Left renal pelvis (tissue), 4 donors: ENCODE results near the gene LHX4. TPM values are rescaled to one million over a fixed set of nuclear protein-coding genes. Genes with fewer than 3 reads are reported as not detected.

Source experiments
- DNase-seq, 4 donors: peaks; one replicate each; pipeline ENCODE4 v3.0.0-alpha.2; 2013; ENCODE audit warnings: low read depth in 4 of 4, low spot score in 3 of 4
- polyA plus RNA-seq, 4 donors: library from polyadenylated mRNA; unstranded; fragments of 120-200 nt; gene quantifications; one replicate each; pipeline ENCODE4 v1.2.1, GENCODE V29; 2013; ENCODE audit not compliant: insufficient read length in 4 of 4

Gene LHX4
- polyA plus RNA-seq, 4 donors, result 1.3 to 3.7 (median 2.0) TPM

DNA sequence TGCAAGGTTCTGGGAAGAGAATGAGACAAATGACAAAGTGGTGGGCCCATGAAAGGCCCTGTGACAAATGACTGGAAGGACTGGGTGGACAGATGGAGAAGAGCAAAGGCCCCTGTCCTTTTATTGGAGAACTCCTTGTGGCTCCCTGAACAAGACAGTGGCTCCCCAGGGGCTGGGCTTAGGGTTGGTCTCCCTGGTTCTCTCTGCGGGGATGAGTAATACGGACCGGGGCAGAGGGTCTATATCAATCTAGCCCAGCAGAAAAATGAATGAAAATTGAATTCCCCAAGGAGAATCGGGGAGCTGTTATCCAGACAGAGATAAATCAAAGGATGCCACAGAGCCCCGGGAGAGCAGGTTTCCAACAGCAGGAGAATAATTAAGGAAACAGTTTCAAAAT, 5.2 kb upstream of the LHX4 start:
- DNase-seq, result no peak

- DNase-seq, result no peak
Measured at GRCh38 chr1:180225403-180225802, 4.7 kb upstream of the LHX4 start.

DNA sequence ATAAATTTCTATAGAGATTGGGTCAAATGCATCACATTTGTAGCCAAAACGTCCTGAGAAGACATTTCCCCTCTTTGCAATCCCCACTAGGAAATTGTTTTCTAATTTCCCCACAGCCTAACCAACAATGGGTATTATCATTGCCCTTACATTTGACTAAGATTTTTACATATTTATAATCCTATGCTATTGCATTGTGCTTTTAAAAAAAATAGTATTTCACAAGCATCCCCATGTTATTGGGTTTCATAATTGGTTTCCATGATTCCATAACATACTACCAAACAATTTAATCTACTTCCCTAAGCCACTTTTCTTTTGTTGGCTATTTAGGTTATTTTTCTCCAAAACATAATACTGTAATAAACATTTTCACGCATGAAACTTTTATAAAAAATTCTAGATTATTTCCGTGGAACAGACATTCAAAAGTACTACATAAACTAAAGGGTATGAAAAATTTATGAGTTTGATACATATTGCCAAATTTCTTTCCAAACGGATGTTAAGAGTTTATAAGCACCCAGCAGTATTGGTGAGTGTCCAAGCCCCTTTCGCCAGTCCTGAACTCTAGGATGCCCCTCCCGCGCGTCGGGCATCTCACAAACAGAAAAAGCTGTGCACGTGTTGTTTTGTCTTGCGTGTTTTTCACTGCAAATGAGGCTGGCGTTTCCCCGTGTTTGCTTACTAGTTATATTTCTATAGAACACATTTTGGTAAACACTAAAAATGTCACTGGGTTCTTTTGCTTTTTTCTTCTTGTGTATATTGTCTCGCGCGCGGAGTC, 2.0 kb upstream of the LHX4 start:
- DNase-seq, result no peak

DNA sequence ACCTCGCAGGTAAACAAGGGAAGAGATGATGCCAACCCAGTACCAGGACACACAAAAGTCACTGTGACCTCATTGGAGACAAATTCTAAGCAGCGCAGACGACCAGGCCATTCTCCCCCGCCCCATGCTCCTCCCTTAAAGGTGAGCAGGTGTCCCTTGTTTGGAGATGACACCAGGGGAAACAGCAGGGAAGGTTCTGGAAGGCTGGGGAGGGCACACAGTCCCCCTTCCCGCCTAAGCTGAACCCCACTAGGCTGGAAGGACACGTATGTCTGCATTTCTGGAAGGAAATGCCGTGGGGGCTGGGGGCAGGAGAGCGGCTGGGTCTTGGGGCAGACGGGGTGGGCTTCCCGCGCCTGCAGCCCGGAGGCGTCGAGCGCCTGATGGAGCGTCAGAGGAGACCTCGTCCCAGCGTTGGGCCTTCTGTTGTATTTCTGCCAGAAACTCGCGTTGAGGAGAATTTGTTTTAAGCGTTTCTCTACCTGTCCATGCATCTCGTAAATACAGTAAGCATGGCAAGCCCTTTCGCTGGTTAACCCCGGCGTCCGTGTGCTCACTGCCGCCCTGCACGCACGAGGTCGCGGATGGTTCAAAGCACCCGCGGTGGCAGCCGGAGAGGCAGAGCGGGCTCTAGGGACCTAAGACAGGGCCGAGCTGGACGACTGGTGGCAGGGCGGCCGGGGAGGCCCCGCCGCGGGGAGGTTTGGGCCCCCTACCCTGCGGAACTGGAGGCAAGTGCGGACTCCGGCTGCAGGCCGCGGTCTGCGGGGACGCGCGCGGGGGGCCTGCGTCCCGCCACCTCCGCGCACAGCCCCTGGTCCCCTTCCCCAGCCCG, 1.2 kb upstream of the LHX4 start:
- DNase-seq, result no peak

DNA sequence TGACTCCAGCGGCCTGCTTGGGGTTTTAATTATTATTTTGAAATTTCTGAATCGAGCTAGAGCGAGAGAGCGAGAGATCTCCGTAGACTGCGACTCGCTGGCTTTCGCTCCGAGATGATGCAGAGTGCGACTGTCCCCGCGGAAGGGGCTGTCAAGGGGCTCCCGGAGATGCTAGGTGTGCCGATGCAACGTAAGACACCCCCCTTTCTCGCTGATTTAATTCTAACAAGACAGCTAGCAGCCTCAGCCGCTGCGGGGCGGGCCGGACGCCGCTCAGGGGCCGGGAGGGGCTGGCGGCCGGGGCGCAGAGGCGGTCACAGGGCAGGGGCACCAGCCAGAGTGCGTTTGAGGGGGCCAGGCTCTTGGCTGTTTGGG, 339 bp downstream of the LHX4 start:
- DNase-seq, result no peak

DNA sequence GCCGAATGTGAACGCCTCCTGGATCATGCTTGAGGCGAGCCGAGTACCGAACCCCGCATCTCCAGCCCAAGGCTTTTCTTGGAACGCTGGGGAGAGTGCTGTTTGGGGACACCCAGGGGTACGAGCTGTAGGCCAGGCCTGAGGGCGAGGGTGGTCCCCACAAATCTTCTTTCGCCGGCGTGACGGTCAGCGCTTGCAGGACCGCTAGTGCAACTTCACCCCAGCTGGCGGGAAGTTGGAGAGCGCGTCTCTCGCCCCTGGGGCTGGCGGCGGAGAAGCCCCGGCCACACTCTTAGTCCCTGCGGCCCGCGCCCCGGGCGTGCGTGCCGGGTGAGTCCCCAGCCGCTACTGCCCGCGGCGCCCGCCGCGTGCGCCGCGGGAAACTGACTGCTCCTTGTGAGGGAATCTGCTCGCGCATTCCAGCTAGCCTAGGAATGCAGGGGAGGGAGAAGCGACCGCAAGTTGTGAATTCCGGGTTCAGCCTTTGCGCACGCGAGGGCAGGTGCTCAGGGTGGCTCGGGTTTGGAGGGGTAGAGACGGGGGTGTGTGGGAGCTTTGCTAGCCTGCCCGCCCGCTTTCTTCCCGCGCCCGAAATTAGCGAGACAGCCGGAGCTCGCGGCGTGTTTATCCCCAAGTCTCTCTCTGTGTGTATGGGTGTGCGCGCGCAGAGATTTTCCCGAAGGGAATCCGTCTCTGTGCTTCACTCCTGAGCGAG, 884 bp downstream of the LHX4 start:
- no peak for DNase-seq

DNA sequence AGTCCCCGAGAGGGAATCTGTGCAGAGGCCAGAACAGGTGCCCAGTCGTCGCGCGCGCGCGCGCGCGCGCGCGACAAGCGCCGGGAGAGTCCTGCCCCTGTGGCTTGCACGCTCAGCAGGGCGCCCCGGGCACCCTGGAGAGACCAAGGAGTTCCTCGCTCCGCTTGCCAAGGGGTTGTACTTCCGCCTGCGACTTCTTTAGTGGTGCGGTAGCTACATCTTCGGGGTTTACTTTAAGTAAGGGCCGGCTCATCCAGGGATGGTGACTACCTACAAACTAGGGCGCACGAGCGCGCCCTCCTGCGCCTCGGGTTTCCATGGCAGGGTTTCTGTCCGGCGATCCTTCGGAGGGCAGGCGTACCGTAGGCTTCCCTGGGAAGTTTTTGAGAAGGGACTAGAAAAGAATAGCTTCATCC, 1.4 kb downstream of the LHX4 start:
- DNase-seq, result no peak

GRCh38 chr1:180231936-180232335, 1.9 kb downstream of the LHX4 start:
- no peak for DNase-seq

- no peak for DNase-seq
Measured at GRCh38 chr1:180232521-180233043, 2.5 kb downstream of the LHX4 start.

GRCh38 chr1:180233191-180234011, 3.3 kb downstream of the LHX4 start:
- no peak for DNase-seq

- DNase-seq, result no peak
Measured at GRCh38 chr1:180234369-180235076, 4.5 kb downstream of the LHX4 start.

DNA sequence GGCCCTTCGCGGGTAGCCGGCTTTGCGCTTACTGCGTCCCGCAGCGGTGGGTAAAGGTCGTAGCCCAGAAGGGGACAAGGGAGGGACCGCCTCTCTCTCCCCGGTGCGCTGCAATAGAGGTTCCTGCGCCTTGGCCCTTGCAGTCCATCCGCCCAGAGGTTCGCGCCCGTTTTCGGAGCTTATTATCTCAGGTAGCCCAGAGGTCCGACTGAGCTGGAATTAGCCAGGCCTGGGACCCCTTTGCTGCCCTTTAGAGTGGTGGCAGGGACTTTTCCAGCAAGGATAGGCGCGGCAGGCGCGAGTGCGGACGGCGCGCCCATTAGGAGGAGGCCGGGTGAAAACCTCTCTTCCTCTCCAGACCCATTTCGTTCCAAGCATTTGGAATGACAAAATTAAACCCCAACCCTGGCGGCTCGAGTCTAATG, 5.0 kb downstream of the LHX4 start:
- DNase-seq, result no peak

DNA sequence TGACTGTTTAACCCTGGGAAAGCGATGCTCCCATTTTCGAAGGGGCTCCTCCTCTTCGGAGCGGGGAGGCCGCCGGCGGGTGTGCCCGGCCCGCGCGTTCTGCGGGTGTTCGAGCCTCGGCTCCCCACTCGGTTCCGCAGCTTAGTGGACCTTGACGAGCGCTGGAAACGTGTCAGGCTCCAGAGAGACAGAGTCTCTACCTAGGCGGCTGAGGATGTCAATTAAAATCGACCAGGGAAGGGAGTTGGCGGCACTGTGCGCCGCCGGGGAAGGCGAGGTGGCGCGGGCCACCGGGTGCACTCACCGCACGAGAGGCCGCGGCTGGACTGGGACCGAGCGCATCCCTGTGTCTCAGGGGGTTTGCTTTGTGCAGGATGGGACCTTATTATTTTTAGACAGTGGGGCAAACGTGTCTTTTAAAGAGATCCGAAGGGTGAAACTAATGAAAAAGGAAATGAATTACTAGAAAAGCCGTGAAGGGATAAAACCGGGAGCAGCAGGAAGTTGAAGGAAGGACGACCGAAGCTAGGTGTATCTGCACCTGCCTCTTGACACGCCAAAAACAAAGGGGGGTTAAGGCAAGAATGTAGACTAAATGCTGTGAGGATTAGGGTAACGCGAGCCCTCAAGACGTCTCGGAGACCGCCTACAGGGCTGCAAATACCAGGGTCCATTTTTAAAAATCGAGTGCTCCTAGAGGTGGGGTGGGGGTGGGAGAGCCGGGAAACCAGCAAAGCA, 5.6 kb downstream of the LHX4 start:
- no peak for DNase-seq

- DNase-seq, result no peak
Measured at GRCh38 chr1:180236698-180237509, 6.8 kb downstream of the LHX4 start.

DNA sequence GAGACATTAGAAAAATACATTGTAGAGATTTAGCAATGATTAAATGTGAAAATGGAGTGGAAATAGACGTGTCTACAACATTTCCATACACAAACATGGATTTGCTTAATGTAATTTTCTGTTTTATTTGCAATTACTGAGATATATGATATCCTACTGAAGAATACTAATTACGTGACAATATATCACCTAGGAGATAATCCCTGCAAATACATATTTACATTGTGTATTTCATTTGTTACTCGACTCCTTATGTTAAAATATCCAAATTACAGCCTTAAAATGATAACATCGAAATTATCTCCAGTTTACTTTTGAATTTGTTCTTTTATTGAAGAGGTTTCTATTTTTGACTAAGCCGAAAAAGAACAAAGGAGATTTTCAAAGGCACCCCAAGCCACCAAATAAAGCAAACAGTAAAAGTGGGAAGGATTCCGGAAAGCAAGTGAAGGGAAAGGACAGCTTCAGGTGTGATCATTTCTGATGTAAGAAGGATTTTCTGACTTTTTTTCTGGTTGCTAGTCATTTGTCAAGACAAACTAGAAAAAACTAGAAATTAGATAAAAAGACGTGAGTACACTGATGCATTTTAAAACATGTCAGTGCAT, 7.9 kb downstream of the LHX4 start:
- no peak for DNase-seq

DNA sequence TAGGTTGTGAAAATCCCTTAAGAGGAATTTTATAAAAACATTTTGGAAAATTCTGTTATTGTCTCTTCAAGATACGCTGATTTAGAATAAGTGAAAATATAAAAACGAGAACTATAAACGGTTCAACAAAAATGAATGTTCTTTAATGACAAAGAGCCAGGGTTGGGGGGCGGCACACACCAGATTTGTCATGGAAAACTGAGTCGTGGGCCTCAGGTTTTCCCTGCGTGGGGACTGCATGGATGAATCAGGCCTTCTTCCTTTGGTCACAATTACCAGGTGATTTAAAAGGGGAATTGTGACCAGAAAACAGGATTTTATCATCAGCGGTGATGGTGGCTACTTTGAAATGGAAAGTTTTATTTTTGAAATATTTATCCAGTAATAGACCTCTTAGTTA, 8.6 kb downstream of the LHX4 start:
- DNase-seq, result no peak
